DMS79 (cell line): ENCODE data around the gene OR4K2.
"Not testable (repeated sequence)": the region's sequence is repeated elsewhere in the genome, so short reads cannot be mapped to it uniquely, and the experiment has no call there.

Experiments used
- DNase-seq: peaks from one replicate; lab custom pipeline; 2025; lab: John Stamatoyannopoulos, UW

The OR4K2 gene, protein sequence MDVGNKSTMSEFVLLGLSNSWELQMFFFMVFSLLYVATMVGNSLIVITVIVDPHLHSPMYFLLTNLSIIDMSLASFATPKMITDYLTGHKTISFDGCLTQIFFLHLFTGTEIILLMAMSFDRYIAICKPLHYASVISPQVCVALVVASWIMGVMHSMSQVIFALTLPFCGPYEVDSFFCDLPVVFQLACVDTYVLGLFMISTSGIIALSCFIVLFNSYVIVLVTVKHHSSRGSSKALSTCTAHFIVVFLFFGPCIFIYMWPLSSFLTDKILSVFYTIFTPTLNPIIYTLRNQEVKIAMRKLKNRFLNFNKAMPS

GRCh38 chr14:19874842-19875241 is at the start of gene OR4K2:
Gene OR4K2, plus strand, starts transcription at chr14:19875142. Its CDS starts 1,126 bp downstream, at chr14:19876268.
- no peak for DNase-seq

DNA sequence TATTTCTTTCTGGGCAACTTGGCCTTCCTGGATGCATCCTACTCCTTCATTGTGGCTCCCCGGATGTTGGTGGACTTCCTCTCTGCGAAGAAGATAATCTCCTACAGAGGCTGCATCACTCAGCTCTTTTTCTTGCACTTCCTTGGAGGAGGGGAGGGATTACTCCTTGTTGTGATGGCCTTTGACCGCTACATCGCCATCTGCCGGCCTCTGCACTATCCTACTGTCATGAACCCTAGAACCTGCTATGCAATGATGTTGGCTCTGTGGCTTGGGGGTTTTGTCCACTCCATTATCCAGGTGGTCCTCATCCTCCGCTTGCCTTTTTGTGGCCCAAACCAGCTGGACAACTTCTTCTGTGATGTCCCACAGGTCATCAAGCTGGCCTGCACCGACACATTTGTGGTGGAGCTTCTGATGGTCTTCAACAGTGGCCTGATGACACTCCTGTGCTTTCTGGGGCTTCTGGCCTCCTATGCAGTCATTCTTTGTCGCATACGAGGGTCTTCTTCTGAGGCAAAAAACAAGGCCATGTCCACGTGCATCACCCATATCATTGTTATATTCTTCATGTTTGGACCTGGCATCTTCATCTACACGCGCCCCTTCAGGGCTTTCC is 47.2 kb upstream of the OR4K2 start:
- not testable (repeated sequence) for DNase-seq

DNA sequence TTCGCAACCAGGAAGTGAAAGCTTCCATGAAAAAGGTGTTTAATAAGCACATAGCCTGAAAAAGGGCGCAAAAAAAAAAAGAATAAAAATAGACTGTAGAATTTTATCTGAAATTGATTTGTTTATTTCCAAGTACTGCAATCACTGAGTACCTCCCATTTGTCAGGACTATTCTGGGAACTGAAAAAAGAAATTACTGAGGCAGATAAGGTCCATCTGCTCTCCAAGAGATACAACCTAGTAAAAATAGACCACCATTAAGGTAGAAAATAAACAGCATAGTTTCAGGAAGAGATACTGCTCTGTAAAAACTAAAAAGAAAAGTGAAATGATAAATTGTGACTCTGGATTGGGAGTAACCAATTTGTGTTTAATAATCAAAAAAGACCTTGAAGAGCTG is 46.6 kb upstream of the OR4K2 start:
- DNase-seq, result no peak

DNA sequence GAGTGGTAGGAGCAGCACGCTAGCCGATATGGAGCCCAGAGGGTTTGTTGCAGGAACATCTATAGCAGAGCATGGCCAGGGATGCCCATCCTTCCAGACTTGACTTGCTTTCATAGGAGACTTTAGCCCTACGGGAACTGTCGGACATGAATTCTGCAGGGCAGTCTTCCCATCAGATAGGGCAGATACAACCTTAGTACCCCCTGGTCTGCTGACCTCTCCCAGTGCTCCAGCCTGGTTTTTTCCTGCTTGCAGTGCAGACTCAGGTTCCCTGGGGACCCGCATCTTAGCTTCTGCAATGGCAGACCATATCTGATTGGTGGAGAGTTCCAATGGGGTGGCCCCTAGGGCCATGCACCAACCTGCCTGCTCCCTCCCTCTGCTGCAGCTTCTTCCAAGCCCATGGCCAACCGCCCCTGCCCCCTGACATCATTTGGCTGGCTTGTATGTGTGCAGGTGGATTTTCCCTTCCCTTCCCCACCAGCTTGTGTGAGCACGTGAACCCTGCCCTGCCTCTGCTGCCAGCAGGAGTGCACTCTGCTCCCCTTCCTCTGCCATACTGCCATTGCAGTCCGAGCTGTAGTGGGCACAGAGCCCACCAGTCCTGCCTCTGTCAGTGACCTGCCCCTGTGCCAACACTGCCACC is 40.6 kb upstream of the OR4K2 start:
- DNase-seq, result not testable (repeated sequence)

DNA sequence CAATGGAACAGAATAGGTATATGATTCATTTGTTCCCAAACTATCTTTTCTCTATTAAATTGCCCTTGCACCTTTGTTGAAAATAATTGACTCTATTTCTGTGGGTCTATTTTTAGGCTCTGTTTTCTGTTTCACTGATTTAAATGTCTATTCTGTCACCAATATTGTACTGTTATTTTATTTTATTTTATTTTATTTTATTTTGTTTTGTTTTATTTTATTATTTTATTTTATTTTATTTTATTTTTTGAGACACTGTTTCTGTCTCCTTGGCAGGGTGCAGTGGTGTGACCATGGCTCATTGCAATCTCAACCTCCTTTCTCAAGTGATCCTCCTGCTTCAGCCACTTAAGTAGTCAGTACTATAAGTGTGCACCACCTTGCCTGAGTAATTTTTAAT is 36.5 kb upstream of the OR4K2 start:
- DNase-seq, result no peak

- DNase-seq, result no peak
Measured at GRCh38 chr14:19851365-19851764, 23.6 kb upstream of the OR4K2 start.

DNA sequence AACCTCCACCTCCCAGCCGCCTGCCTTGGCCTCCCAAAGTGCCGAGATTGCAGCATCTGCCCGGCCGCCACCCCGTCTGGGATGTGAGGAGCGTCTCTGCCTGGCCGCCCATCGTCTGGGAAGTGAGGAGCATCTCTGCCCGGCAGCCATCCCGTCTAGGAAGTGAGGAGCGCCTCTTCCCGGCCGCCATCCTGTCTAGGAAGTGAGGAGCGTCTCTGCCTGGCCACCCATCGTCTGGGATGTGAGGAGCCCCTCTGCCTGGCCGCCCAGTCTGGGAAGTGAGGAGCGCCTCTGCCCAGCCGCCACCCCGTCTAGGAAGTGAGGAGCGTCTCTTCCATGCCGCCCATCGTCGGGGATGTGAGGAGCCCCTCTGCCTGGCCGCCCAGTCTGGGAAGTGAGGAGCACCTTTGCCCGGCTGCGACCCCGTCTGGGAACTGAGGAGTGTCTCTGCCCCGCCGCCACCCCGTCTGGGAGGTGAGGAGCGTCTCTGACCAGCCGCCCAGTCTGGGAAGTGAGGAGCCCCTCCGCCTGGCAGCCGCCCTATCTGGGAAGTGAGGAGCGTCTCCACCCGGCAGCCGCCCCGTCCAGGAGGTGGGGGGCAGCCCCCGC is 8.8 kb upstream of the OR4K2 start:
- DNase-seq, result not testable (repeated sequence)

DNA sequence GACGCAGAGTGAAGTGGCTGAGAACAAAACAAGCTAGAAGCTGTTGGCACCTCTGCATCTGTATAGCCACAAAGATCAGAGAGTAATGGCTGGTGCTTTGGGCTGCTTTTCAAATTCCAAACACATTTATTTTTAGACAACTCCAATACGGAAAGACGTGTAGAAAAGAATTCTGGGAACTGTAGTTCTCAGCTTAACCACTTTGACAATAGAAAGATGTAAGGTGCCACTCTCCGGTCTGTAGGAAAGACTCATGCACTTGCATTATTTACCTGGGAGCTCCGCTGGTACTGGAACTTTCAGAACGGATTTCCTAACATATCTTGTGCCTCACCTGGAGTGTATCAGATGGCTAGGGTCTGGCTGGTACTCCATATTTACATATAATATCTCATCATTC is 1.8 kb upstream of the OR4K2 start:
- no peak for DNase-seq

- DNase-seq, result no peak
Measured at GRCh38 chr14:19878029-19878642, 3.2 kb downstream of the OR4K2 start.

GRCh38 chr14:19895282-19895681 is 20.3 kb downstream of the OR4K2 start:
- DNase-seq, result no peak

DNA sequence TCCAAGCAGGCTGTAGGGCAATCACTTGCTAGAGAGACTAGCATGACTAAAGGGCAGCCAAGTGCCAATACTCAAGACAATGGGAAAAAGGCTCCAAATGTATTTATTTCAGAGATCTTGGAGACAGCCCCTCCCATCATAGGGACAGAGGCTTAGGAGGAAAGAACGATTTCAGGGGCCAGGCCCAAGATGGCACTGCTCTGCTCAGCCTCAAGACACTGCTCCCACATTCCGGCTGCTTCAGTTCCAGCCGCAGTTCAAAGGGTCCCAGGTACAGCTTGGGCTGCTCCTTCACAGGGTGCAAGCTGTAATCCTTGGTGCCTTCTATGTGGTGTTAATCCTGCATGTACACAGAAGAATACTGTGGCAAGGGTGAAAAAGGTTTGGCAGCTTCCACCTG is 26.1 kb downstream of the OR4K2 start:
- no peak for DNase-seq

GRCh38 chr14:19902409-19902808 is 27.5 kb downstream of the OR4K2 start:
- no peak for DNase-seq

GRCh38 chr14:19906665-19907064 is 31.7 kb downstream of the OR4K2 start:
- DNase-seq, result no peak

GRCh38 chr14:19911114-19911513 is 36.2 kb downstream of the OR4K2 start:
- DNase-seq, result no peak

GRCh38 chr14:19917243-19917642 is 42.3 kb downstream of the OR4K2 start:
- no peak for DNase-seq

DNA sequence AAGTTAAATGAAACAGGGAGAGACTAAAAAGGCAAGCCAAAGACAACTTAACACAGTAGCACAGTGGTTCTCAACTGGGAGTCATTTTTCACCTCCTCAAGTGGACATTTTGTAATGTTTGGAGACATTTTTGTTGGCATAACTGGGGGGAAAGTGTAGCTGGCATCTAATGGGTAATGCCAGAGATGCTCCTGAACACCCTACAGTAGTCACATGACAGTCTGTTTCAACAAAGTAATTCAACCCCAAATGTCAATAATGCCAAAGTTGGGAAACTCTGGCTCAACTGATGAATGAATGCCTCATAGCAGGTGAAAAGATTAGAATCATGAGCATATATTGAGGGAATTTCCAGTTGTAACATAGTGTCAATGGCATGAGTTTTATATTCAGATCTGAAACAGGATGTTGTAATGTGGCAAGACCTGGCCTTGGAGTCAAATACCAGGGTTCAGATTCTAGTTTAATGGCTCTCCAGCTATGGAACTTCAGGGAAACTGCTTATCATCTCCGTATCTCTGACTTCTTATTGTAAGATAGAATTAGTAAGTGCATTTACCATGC is 43.1 kb downstream of the OR4K2 start:
- DNase-seq, result no peak

DNA sequence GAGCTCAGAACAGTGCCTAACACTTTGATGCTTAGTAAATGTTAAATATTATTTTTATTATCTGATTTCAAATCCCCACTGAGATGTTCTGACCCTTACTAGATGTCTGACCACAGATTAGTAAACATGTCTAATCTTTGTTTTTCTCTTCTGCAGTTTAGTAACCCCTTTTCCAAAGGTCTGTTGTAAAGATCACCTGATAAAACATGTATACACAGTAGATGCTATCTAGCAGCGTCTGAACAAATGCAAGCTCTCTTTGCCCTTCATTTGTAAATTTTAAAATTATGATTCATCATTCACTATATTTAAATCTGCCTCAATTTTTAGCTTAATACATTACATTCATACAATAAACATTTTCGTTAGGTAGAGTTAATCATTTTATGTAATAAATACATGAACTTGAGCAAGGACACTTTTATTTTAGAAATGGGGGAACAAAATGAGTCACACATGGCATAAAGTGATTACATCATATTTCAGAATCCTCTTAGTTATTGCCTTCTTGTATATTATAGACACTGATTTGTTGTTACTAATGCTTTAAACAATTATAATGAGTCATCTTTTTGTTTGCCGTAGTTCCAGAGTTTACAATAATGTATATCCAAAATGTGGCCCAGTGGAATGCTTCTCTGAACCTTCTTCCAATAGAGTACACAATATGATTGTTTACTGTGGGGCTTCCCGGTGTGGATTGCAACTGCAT is 43.8 kb downstream of the OR4K2 start:
- DNase-seq, result no peak

- DNase-seq, result no peak
Measured at GRCh38 chr14:19920021-19920657, 45.2 kb downstream of the OR4K2 start, which contains the start of gene OR4K5. Gene OR4K5, plus strand, starts transcription at chr14:19920607. Its CDS starts 0 bp downstream, at chr14:19920607.

DNA sequence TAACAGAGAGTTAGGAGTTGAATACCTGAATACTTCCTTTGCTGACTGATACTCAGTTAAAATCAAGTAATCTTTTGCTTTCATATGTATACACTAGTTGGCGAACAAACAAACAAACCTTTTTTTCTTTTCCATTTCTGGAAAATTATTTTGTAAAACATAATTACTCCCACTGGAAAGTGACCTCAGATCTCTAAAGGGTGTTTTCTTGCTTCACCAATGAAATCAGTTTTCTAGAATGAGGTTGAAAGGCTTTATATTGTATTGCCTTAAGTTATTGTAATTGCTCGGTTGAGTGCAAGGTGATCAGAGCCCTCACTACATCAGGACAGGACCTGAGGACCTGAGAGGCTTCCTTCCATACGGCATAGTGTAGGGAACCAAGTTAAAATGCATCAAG is 55.7 kb downstream of the OR4K2 start, which contains the start of gene OR4K1:
Gene OR4K1 (plus strand): TSS at position 301 of the 400 bp plus-strand sequence. CDS start 4,750 bp downstream, outside the sequence.
- DNase-seq, result no peak
